LNCaP clone FGC (cell line): ENCODE measurements around the gene SPOUT1.

Source experiments
- DNase-seq: peaks from one replicate; pipeline ENCODE4 v3.0.0-alpha.2; 2011; ENCODE audit warnings: low read depth
- H3K4me3 ChIP-seq: 2 replicates; pipeline ENCODE4 v1.5.1; 2011; ENCODE audit warnings: mild to moderate bottlenecking, low read depth, low read length, control low read depth
- CTCF ChIP-seq: IDR thresholded peaks from 2 replicates; pipeline ENCODE4 v1.5.1; 2012; ENCODE audit warnings: mild to moderate bottlenecking; ENCODE audit not compliant: control insufficient read depth, insufficient read depth; ENCODE audit errors: extremely low read depth

SPOUT1 gene

GRCh38 chr9:128790536-128790935 lies 39.1 kb downstream of the SPOUT1 start:
- H3K4me3 ChIP-seq = no peak overlapping the region
- no peak for DNase-seq
- TF ChIP-seq CTCF = no peak

- H3K4me3 ChIP-seq = peak overlapping the region; percentile 96
- no peak for DNase-seq
- TF ChIP-seq CTCF = no peak
These were observed 41.1 kb downstream of the SPOUT1 start for GRCh38 chr9:128788445-128788844.

- no peak for TF ChIP-seq CTCF
- no peak for DNase-seq
- H3K4me3 ChIP-seq = peak overlapping the region; percentile 96
These were observed 41.9 kb downstream of the SPOUT1 start for GRCh38 chr9:128787659-128788058.

GRCh38 chr9:128786681-128787601 lies 42.7 kb downstream of the SPOUT1 start, which contains the start of gene TBC1D13:
TBC1D13 (plus strand) TSS chr9:128787253; CDS start chr9:128787354, 101 bp downstream.
- TF ChIP-seq CTCF = no peak
- peak within 1 kb of the TSS; percentile 96 for H3K4me3 ChIP-seq
- peak; percentile 18 for DNase-seq

- no peak overlapping the region for H3K4me3 ChIP-seq
- no peak for DNase-seq
- no peak for TF ChIP-seq CTCF
These were observed 44.2 kb downstream of the SPOUT1 start for GRCh38 chr9:128785427-128785826.

- no peak for TF ChIP-seq CTCF
- no peak for DNase-seq
- H3K4me3 ChIP-seq = no peak overlapping the region
These were observed 46.9 kb downstream of the SPOUT1 start for GRCh38 chr9:128782669-128783068.
